SU-DHL-6 (cell line): ENCODE results near the gene ALPK1.

Source experiments
- EZH2phosphoT487 ChIP-seq: fragments of 200-600 bp; sonication (generic), shearing (Covaris generic); conservative IDR thresholded peaks from 2 replicates; pipeline ENCODE4 v1.6.1; 2018; ENCODE audit warnings: mild to moderate bottlenecking, antibody characterized with exemption, low read length, moderate library complexity, mixed read lengths
- TF ChIP-seq, protein P1 (sequence below): fragments of 200-600 bp; sonication (generic); IDR thresholded peaks from one replicate; pipeline ENCODE4 v1.5.1; 2017; ENCODE audit warnings: antibody characterized with exemption, mild to moderate bottlenecking, low read length, moderate library complexity; ENCODE audit not compliant: insufficient read depth, poor library complexity, severe bottlenecking

DNA sequence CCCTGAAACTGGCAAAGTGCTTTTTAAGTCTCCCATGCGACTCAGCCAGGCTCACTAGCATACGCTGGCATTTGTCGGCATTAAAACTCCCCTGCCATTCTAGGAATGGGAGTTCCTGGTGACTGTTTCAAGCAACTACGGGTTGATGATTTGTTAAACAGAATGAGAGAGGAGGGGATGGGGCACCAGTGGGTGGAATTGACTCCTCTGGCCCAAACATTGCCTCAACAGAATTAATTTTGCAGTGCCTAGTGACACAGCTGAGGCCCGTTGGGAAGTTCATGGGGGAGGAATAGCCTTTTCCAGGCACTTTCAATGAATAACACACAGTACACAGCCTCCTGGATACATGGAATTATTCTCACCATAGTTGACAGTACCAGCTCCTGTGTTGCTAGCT, 188.8 kb downstream of the ALPK1 start:
- no peak for TF ChIP-seq EZH2phosphoT487
- TF ChIP-seq, protein P1, sequence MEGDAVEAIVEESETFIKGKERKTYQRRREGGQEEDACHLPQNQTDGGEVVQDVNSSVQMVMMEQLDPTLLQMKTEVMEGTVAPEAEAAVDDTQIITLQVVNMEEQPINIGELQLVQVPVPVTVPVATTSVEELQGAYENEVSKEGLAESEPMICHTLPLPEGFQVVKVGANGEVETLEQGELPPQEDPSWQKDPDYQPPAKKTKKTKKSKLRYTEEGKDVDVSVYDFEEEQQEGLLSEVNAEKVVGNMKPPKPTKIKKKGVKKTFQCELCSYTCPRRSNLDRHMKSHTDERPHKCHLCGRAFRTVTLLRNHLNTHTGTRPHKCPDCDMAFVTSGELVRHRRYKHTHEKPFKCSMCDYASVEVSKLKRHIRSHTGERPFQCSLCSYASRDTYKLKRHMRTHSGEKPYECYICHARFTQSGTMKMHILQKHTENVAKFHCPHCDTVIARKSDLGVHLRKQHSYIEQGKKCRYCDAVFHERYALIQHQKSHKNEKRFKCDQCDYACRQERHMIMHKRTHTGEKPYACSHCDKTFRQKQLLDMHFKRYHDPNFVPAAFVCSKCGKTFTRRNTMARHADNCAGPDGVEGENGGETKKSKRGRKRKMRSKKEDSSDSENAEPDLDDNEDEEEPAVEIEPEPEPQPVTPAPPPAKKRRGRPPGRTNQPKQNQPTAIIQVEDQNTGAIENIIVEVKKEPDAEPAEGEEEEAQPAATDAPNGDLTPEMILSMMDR: no peak
